Measurements from ENCODE around the gene ABCD3.
"Not testable (repeated sequence)": the region's sequence is repeated elsewhere in the genome, so short reads cannot be mapped to it uniquely, and the experiment has no call there.

Gene ABCD3

GRCh38 chr1:94417978-94418663, at the start of gene ABCD3:
ABCD3 (plus strand) TSS chr1:94418389; CDS start chr1:94418479, 90 bp downstream.
- peak; percentile 97 for DNase-seq

- DNase-seq = not testable (repeated sequence)
Measured at GRCh38 chr1:94372771-94373170, 45.4 kb upstream of the ABCD3 start.

DNA sequence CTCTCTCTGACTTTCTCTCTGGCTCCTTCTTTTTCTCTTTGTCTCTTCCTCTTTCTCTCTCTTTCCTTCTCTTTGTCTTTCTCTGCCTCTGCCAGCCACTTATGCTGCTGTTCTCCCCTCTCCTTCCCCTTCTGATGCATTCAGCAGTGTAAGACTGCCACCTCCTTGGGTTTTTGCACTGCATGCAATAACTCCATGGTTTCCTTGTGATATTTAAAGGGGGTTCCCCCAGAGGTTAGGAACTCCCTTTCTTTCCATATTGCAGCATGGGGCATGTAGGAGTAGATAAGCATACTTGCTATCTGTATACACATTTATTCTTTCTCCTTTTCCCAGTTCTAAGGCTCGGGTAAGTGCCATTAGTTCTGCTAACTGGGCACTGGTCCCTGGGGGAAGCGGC, 44.9 kb upstream of the ABCD3 start:
- DNase-seq = not testable (repeated sequence)

DNA sequence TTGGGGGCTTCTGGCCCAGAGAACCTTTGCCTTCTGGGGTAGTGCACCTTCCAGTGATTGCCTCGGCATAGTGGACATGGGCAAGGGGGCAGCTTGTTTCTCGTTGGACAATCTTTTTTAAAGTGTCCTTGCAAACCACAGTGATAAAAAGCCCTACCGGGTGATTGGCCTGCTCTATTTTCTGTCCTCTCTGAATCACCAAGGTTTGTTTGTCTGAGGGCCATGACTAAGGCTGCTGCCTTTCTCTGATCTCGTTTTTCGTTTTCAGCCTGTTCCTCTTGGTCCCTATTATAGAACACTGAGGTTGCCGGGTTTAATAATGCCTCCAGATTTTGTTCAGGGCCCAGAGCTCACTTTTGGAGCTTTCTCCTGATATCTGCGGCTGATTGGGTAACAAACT, 42.5 kb upstream of the ABCD3 start:
- DNase-seq = not testable (repeated sequence)

DNA sequence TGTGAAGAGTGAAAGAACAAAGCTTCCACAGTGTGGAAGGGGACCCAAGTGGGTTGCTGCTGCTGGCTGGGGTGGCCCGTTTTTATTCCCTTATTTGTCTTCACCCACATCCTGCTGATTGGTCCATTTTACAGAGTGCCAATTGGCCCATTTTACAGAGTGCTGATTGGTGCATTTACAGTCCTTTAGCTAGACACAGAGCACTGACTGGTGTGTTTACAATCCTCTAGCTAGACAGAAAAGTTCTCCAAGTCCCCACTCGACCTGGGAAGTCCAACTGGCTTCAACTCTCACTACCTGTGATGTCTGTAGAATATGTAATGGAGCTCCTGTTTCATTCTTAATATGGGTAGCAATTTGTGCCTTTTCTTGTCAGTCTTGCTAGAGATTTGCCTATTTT, 39.7 kb upstream of the ABCD3 start:
- DNase-seq = not testable (repeated sequence)

- DNase-seq = no peak
Measured at GRCh38 chr1:94379615-94380014, 38.6 kb upstream of the ABCD3 start.

DNA sequence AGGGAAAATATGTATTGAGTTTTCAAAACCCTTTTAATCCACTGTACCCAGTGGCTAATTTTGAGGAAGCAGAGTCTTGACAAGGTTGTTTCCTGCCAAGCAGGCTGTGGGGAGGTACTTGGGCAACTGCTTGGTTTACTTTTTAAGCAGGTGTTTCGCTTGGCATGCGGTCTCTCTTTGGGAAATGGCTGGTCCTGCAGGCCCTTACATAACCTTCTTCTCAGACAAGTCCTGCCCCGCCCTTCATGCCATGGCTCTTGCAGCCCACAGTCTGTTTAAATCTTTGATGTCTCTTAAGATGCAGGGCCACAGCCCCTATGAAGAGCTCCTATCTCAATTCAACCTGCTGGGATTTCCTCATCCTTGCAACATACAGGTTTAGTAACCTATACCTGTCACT, 36.0 kb upstream of the ABCD3 start:
- DNase-seq = no peak

GRCh38 chr1:94383966-94384408, 34.2 kb upstream of the ABCD3 start:
- DNase-seq = peak; percentile 36

DNA sequence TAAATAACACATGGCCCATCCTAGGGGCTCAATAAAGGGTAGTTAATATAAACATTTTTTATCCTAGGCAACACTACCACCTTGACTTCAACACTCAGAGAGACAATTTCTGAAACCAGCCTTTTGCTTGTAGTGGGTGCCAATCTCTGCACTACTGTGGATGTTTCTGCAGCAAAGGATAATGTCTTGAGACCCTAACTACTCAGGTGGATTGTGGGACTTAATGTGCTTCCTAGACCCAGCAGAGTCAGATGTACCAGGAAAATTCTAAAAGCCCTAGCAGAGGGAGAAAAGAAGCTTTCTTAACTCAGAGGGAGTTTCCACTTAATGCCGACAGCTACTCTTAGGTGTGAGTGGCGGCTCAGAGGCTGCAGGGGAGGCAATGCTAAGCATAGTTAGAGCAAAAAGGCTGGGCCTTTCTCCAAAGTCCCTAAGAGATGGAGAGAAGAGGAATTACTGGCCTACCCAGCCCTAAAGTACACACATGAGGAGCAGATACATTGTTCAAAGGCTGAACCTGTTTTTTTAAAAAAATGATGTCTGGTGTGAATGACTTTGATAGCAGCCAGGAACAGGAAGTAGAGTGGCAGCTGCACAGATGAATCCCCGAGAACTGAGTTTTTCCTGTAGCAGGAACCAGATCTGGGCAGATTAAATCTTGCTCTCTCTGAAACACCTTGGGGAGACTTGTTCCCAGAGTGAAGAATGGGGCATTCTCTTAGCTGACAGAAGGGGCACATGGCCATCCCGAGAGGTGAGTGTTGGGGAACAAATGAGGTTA, 33.5 kb upstream of the ABCD3 start:
- peak; percentile 29 for DNase-seq

DNA sequence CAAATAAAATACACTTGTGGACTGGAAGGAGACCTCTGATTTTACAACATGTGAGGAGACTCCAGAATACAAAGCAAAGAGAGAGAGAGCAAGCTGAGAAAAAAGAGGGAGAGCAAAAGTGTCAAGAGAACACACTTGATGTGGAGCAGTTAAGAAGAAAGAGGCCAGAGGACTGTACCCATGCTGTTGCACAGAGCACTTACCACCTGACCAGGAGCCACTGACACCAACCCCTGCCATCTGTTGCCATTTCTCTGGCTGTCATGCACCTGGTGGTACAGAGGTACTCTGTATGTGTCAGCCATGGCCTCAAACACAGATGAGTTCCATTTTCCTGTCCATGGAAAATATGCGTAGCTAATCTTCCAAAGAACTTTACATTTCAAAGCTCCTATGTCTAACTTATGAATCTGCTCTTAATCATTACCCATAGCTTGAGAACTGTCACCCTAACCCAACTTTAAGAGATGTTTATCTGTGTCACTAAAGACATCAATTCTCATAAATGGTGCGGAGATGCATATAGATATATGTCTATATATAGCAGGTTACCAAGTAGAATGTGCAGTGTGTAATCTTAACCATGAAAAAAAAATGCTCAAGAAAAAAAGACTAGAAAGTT, 32.8 kb upstream of the ABCD3 start:
- DNase-seq = peak; percentile 56

DNA sequence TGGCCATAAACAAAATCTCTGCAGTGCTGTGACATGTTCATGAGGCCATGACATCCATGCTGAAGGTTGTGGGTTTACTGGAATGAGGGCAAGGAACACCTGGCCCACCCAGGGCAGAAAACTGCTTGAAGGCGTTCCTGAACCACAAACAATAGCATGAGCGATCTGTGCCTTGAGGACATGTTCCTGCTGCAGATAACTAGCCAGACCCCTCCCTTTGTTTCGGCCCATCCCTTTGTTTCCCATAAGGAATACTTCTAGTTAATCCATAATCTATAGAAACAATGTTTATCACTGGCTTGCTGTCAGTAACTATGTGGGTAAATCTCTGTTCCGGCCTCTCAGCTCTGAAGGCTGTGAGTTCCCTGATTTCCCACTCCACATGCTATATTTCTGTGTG, 28.9 kb upstream of the ABCD3 start:
- no peak for DNase-seq

GRCh38 chr1:94394247-94394646, 23.9 kb upstream of the ABCD3 start:
- DNase-seq = no peak

- DNase-seq = no peak
Measured at GRCh38 chr1:94395231-94395630, 23.0 kb upstream of the ABCD3 start.

DNA sequence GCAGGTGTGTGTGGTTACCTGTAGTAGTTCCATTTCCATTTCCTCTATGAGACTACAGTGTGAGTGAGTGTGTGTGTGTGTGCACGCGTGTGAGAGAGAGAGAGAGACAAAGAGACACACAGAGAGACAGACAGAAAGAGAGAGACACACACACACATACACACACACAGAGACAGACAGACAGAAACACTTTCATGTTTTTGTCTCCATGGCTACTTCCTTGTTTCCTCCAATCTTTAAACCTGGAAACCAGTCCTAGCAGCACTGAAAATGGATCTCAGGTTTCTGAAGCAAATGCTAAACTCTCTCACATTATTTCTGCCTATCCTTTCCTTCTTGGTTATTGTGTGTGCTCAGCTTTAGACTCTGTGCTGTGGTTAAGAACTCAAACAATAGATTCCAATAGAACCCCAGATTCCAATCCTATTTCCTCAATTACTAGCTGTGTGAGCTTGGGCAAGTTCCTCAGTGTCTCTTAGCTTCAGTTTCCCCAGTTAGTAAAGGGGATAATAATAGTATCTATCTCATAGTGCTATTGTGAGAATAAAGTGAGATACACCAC, 22.4 kb upstream of the ABCD3 start:
- no peak for DNase-seq

- no peak for DNase-seq
Measured at GRCh38 chr1:94396356-94397010, 21.7 kb upstream of the ABCD3 start.

DNA sequence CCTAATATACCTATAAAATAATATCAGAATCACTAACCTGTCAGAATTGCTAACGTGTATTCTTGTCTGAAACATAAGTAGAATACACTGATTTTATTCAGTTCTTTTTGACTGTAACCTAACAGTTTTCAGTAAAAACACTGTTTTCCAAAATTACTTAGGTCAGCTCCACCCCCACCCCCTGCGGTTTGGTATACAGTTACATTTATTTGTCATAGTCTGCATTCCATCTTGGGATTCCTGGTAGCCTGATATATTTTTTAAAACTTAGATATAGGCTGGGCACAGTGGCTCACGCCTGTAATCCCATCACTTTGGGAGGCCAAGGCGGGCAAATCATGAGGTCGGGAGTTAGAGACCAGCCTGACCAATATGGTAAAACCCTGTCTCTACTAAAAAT, 19.8 kb upstream of the ABCD3 start:
- no peak for DNase-seq

DNA sequence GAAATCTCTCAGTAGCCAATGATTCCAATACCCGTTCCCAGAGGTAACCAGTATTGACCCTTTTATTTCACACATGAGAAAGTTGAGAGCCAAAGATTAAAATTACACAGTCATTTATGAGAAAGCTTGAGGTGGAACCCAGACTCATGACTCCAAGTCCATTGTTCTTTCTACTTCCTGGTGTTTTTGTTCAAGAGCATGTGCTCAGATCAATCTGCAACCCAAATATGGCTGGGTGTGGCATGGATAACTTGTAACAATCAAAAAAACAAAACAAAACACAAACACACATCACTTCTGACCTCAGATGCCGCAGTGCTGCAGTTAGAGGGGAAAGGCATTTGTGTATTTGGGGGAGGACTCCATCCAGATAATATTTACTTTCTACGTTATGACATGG, 18.7 kb upstream of the ABCD3 start:
- no peak for DNase-seq

DNA sequence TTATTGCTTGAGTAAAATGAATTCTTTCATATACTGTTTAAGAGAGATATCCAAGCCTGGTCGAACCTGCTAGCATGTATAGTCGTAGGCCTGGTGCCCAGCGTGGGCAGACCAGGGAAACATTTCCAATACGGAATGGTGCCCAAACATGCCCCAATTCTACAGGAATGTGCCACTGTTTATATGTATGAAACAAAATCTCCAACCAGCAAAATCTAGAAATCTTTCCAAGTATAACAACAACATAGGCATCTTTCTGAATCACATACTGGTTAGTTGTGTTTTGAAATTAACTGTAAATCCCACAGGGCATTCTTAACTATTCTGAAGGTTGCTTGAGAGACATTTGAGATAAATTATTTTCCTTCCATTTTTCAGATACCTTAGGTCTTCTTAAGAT, 17.0 kb upstream of the ABCD3 start:
- no peak for DNase-seq

DNA sequence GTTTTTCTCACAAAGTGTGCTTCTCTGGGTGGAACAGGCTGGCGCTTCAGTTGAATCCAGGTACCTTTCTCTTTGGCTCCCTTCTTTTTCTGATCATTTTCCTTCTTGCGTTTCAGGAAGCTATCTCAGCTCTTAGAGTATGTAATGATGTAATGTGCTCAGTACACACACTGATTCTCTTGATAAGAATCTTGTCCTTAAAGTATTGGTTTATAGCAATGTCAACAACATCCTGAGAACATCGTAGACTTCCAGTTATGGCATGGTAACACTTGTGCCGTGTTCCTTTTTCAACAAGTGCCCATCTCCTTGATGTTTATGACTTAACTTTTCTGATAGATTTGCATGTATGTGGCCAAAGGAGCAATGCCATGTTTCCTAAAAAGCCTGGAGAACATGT, 11.7 kb upstream of the ABCD3 start:
- no peak for DNase-seq

- no peak for DNase-seq
Measured at GRCh38 chr1:94408104-94408830, 9.9 kb upstream of the ABCD3 start.

GRCh38 chr1:94411237-94411636, 7.0 kb upstream of the ABCD3 start:
- no peak for DNase-seq

DNA sequence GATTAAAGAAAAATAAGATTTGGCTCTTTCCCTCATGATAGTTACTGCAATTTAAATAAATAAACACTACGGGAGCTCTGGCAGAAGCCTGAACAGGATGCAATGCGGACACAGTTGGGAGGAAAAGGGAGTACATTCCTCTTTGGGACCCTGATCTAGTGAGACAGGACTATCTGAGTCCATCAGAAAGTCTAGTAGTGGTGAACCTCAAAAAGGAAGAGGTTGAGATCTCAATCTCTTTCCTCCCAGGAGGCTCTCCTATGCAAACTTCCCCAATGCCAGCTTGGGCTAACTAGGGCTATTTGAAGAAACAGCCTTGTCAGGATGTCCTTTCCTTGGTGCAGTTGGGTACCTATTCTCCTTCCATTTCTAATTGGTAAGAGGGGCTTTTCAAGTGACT, 4.9 kb upstream of the ABCD3 start:
- no peak for DNase-seq
